ENCODE results near the gene SIAH2.
A peak's percentile ranks its signal among the peaks of the same experiment; 100 is the strongest.

Gene SIAH2

DNA sequence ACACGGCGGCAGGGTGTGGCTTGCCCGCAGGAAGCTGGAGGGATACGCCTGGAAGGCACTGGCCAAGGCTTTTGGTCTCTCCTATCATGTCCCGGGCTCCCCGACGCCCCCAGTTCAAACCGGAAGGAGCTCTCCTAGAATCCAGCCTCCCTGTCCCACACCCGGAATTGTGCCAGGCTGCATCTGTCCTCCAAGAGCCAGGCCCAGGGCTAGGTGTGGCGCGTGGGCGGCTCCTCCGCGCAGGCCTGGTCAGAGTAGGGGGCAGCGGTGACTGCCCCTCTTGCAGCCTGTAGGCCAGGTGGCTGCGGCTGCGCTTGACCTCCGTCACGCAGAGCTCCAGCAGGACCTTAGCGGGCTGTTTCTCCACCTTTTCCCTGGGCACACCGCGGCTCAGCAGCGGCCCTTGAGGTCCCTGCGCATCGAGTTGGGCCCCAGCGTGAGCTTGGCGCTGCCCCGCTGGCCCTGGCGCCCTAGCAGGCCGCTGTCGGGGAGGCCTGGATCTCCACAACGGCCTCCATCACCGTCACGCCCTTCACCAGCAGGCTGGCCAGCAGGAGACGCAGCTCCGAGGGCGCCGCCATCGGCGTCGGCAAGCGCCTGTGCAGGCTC lies 15.9 kb upstream of the SIAH2 start:
- H3K4me3 ChIP-seq (ENCODE audit: low read length) = no peak overlapping the region
- TF ChIP-seq, protein P1, sequence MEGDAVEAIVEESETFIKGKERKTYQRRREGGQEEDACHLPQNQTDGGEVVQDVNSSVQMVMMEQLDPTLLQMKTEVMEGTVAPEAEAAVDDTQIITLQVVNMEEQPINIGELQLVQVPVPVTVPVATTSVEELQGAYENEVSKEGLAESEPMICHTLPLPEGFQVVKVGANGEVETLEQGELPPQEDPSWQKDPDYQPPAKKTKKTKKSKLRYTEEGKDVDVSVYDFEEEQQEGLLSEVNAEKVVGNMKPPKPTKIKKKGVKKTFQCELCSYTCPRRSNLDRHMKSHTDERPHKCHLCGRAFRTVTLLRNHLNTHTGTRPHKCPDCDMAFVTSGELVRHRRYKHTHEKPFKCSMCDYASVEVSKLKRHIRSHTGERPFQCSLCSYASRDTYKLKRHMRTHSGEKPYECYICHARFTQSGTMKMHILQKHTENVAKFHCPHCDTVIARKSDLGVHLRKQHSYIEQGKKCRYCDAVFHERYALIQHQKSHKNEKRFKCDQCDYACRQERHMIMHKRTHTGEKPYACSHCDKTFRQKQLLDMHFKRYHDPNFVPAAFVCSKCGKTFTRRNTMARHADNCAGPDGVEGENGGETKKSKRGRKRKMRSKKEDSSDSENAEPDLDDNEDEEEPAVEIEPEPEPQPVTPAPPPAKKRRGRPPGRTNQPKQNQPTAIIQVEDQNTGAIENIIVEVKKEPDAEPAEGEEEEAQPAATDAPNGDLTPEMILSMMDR (IDR thresholded peaks at IDR 0.05; ENCODE audit: insufficient read depth, low read depth, low read length, missing control alignments) = no peak
- no peak for DNase-seq (ENCODE audit: low read depth)

DNA sequence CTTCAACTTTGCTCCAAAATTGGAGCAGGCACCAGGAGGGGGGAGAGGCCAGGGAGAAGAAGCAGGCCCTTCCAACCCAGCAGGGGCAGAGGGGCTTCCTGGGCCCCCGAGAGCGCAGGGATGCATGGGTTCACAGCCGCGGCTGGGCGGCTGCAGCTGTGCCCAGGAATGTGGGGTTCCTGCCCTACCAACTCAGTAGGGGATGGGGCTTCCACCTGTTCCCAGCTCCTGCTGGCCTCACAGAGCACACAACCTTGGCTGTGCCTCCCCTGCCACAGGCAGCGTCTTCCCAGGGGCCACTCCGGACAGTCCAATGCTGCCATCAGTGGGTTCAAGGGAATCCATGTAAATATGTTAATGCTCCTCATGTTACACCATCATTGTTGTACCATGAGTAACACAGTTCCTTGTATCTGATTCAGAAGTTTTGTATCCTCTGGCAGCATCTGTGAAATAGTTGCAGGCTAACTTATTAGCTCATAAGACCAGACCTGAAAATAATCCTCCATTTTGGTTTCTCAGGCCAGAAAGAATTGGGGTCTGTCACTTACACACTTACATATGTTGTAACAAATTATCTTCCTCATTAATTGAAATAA lies 12.1 kb upstream of the SIAH2 start:
- DNase-seq (ENCODE audit: low read depth) = peak; percentile 75
- TF ChIP-seq, protein P1 (IDR thresholded peaks at IDR 0.05; ENCODE audit: insufficient read depth, low read depth, low read length, missing control alignments) = no peak

GRCh38 chr3:150773616-150774192 lies 10.7 kb upstream of the SIAH2 start:
- DNase-seq (ENCODE audit: low read depth) = no peak
- TF ChIP-seq, protein P1 (IDR thresholded peaks at IDR 0.05; ENCODE audit: insufficient read depth, low read depth, low read length, missing control alignments) = no peak
- no peak overlapping the region for H3K4me3 ChIP-seq (ENCODE audit: low read length)

More for the DNA sequence above, 12.1 kb upstream of the SIAH2 start:
- no peak overlapping the region for H3K4me3 ChIP-seq (ENCODE audit: low read length)

GRCh38 chr3:150771600-150771999 lies 8.6 kb upstream of the SIAH2 start:
- TF ChIP-seq, protein P1 (IDR thresholded peaks at IDR 0.05; ENCODE audit: insufficient read depth, low read depth, low read length, missing control alignments) = no peak
- DNase-seq (ENCODE audit: low read depth) = no peak
- no peak overlapping the region for H3K4me3 ChIP-seq (ENCODE audit: low read length)

- no peak overlapping the region for H3K4me3 ChIP-seq (ENCODE audit: low read length)
- TF ChIP-seq, protein P1 (IDR thresholded peaks at IDR 0.05; ENCODE audit: insufficient read depth, low read depth, low read length, missing control alignments) = no peak
- DNase-seq (ENCODE audit: low read depth) = no peak
Measured at GRCh38 chr3:150770681-150771080, 7.7 kb upstream of the SIAH2 start.

DNA sequence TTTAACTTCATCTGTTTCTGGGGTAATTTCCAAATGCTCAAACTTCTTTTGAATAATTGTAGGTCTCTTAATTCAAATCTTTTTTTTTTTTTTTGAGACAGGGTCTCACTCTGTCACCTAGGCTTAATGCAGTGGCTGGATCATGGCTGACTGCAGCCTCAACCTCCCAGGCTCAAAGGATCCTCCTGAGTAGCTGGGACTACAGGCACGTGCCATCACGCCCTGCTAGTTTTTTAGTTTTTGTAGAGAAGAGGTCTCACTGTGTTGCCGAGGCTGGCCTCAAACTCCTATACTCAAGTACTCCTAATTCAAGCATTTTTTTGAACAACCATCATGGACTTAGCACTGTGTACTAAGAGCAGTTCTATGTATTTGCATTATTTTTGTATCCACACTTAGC lies 3.8 kb upstream of the SIAH2 start:
- TF ChIP-seq, protein P1 (IDR thresholded peaks at IDR 0.05; ENCODE audit: insufficient read depth, low read depth, low read length, missing control alignments) = no peak
- no peak for DNase-seq (ENCODE audit: low read depth)
- no peak overlapping the region for H3K4me3 ChIP-seq (ENCODE audit: low read length)

Measured in epithelial cell of esophagus (primary cell).